ENCODE data around the gene ZNF557.

GRCh38 chr19:7120499-7120898, 51.0 kb downstream of the ZNF557 start:
- TF ChIP-seq POLR2AphosphoS5 (IDR thresholded peaks at IDR 0.05; ENCODE audit: low read depth, low read length) = no peak
- TF ChIP-seq RAD21 (IDR thresholded peaks at IDR 0.05 in 1 of 2, conservative IDR thresholded peaks at IDR 0.05 in 1 of 2; ENCODE audit: low read depth in 2 of 2, low read length in 2 of 2) = no peak
- TF ChIP-seq CTCF (IDR thresholded peaks at IDR 0.05; ENCODE audit: control extremely low read depth in 1 of 3, insufficient read depth in 1 of 3, low read depth in 1 of 3, low read length in 3 of 3) = no peak

Measured in H1 (cell line).